MCF 10A (cell line): ENCODE measurements around the gene CAPS. TPM values are rescaled to one million over a fixed set of nuclear protein-coding genes. Genes with fewer than 3 reads are reported as not detected.

Source experiments
- BruUV-seq: library from RNA; stranded (reverse); fragments of 400-500 nt; replicated peaks from 2 replicates; lab custom pipeline; 2021; lab: Mats Ljungman, UMichigan
- CTCF ChIA-PET: fragments of 300-600 bp; sonication (Branson Sonifier 250); formaldehyde crosslinking; extraction: SDS; loops from one replicate; lab custom pipeline; 2021; ENCODE audit warnings: antibody characterized with exemption, inconsistent platforms; lab: Yijun Ruan, JAX
- POLR2A ChIA-PET: fragments of 300-600, 350-650 bp; sonication (Branson Sonifier 250); formaldehyde crosslinking; extraction: SDS; loops from one replicate; lab custom pipeline; 2020; ENCODE audit warnings: antibody characterized with exemption, inconsistent platforms; lab: Yijun Ruan, JAX
- DNase-seq: peaks from one replicate; pipeline ENCODE4 v3.0.0-alpha.2; 2018; ENCODE audit not compliant: unreplicated experiment
- H3K27ac Mint-ChIP-seq: one replicate; pipeline ENCODE4 v1.8.0; 2022; ENCODE audit warnings: mild to moderate bottlenecking, low read depth, mixed read lengths; ENCODE audit not compliant: unreplicated experiment
- H3K27me3 Mint-ChIP-seq: one replicate; pipeline ENCODE4 v1.8.0; 2022; ENCODE audit warnings: mixed read lengths; ENCODE audit not compliant: insufficient read depth, unreplicated experiment
- H3K36me3 Mint-ChIP-seq: one replicate; pipeline ENCODE4 v1.8.0; 2022; ENCODE audit warnings: mild to moderate bottlenecking, moderate library complexity, mixed read lengths; ENCODE audit not compliant: insufficient read depth, unreplicated experiment
- H3K4me1 Mint-ChIP-seq: one replicate; pipeline ENCODE4 v1.8.0; 2022; ENCODE audit warnings: mixed read lengths; ENCODE audit not compliant: insufficient read depth, unreplicated experiment
- H3K4me3 Mint-ChIP-seq: one replicate; pipeline ENCODE4 v1.8.0; 2022; ENCODE audit warnings: mild to moderate bottlenecking, moderate library complexity, mixed read lengths; ENCODE audit not compliant: unreplicated experiment
- H3K9me3 Mint-ChIP-seq: one replicate; pipeline ENCODE4 v1.8.0; 2022; ENCODE audit warnings: mixed read lengths; ENCODE audit not compliant: unreplicated experiment
- intact Hi-C: fragments of 100-400 bp; cut with micrococcal nuclease; formaldehyde crosslinking; loops from 2 replicates; pipeline ENCODE4 v1.14.1; 2022
- total RNA-seq: library from RNA; stranded (reverse); gene quantifications from 2 replicates; pipeline ENCODE4 v1.2.3, GENCODE V29; 2022
- TF ChIP-seq, protein P1 (sequence below): fragments of 200-600 bp; IDR thresholded peaks from one replicate; pipeline ENCODE4 v1.8.0; 2022; ENCODE audit warnings: antibody characterized with exemption, mild to moderate bottlenecking; ENCODE audit not compliant: unreplicated experiment

The CAPS gene
- total RNA-seq, 1 experiment from 2014 or later = 7.3 TPM

- Mint-ChIP-seq H3K9me3 (no peaks in the 10 kb centered on the region), H3K27me3 (no peaks in the 10 kb centered on the region), H3K27ac (no peak overlapping the region), H3K36me3 (peaks cover 10% of the 10 kb centered on the region), H3K4me3 (no peak overlapping the region), H3K4me1 (peaks cover 34% of the 10 kb centered on the region)
- no peak for DNase-seq
- TF ChIP-seq, protein P1, sequence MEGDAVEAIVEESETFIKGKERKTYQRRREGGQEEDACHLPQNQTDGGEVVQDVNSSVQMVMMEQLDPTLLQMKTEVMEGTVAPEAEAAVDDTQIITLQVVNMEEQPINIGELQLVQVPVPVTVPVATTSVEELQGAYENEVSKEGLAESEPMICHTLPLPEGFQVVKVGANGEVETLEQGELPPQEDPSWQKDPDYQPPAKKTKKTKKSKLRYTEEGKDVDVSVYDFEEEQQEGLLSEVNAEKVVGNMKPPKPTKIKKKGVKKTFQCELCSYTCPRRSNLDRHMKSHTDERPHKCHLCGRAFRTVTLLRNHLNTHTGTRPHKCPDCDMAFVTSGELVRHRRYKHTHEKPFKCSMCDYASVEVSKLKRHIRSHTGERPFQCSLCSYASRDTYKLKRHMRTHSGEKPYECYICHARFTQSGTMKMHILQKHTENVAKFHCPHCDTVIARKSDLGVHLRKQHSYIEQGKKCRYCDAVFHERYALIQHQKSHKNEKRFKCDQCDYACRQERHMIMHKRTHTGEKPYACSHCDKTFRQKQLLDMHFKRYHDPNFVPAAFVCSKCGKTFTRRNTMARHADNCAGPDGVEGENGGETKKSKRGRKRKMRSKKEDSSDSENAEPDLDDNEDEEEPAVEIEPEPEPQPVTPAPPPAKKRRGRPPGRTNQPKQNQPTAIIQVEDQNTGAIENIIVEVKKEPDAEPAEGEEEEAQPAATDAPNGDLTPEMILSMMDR = no peak
- ChIA-PET POLR2A (interaction anchor here (0.6 to 1.1 kb wide), 2 partner anchors 9 to 11 kb away, joined by 3 read pairs; no protein-coding TSS in a partner anchor), CTCF (interaction anchor here (5.1 kb wide), 1 partner anchor 11 kb away, joined by 48 read pairs; no protein-coding TSS in a partner anchor)
- intact Hi-C loops = no loop called here
- no TSS peak for BruUV-seq
These were observed 42.7 kb downstream of the CAPS start for GRCh38 chr19:5956728-5957127.

DNA sequence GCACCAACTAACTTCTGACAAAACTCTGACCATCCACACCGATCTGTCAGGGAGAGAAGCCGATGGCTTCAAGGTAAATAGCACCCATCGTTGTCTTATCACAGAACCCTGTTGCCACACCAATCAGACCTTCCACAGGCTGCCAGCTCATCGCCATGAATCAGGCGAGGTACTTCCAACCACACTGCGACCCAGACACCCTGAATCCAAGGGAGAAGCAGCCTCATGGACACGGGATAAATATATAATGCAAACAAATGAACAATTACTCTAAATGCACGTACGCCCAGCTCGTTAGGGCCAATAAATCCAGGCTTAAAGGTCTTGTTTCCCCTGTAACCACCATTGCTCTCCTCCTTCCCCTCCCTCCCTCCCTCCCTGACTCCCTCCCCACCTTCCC lies 43.1 kb downstream of the CAPS start:
- Mint-ChIP-seq H3K4me1 (peaks cover 38% of the 10 kb centered on the region), H3K27me3 (no peaks in the 10 kb centered on the region), H3K27ac (no peak overlapping the region), H3K36me3 (peaks cover 6% of the 10 kb centered on the region), H3K4me3 (no peak overlapping the region), H3K9me3 (no peaks in the 10 kb centered on the region)
- BruUV-seq = no TSS peak
- CTCF ChIA-PET = interaction anchor here (5.1 kb wide), 1 partner anchor 10 kb away, joined by 48 read pairs; no protein-coding TSS in a partner anchor
- POLR2A ChIA-PET = interaction anchor here (0.6 kb wide), 1 partner anchor 10 kb away, joined by 3 read pairs; no protein-coding TSS in a partner anchor
- DNase-seq = no peak
- intact Hi-C loops = no loop called here
- TF ChIP-seq, protein P1 = no peak

DNA sequence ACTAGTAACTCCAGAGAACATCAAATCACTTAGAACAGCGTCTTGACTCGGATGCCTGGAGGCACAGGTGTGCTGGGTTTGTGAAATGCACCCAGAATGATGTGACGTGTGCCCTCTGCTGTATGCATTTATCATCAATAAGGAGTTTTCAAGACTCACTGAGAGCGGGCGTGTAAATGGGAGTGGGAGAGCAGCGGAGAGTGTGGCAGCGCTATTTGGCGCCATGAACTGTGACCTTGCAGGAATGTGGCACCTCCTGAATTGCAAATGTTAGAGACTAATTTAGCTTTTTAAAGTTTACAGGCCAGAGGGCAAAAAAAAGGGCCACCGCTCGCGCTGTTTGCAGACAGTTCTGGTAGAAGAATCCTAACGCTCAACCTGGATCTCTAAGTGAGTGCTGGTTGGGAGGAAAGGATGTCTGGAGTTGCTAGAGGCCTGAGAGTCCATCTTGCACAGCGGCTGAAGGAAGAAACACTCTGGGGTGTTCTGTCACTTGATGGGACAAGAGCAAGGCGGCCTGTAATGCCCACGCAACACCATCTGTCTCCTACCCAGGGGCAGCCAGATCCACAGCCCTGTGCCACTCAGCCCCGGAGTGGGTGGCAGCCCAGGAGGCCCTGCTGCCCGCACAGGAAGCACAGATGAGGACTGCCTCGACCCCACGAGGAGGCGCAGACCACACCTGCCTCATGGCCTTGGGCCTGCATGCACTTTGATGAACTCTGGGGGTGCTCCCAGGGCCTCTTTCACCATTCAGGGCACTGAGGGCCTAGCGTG lies 44.2 kb downstream of the CAPS start:
- H3K4me1 Mint-ChIP-seq = peaks cover 37% of the 10 kb centered on the region
- H3K27ac Mint-ChIP-seq = no peak overlapping the region
- no peaks in the 10 kb centered on the region for H3K36me3 Mint-ChIP-seq
- no TSS peak for BruUV-seq
- no peaks in the 10 kb centered on the region for H3K9me3 Mint-ChIP-seq
- CTCF ChIA-PET = interaction anchor here (5.1 kb wide), 1 partner anchor 9 kb away, joined by 48 read pairs; no protein-coding TSS in a partner anchor
- no peak overlapping the region for H3K4me3 Mint-ChIP-seq
- H3K27me3 Mint-ChIP-seq = no peaks in the 10 kb centered on the region
- POLR2A ChIA-PET = no interaction called here
- intact Hi-C loops = no loop called here
- TF ChIP-seq, protein P1 = no peak
- DNase-seq = no peak

- H3K27ac Mint-ChIP-seq = no peak overlapping the region
- BruUV-seq = no TSS peak
- ChIA-PET POLR2A (no interaction called here), CTCF (interaction anchor here (5.1 kb wide), 1 partner anchor 9 kb away, joined by 48 read pairs; no protein-coding TSS in a partner anchor)
- TF ChIP-seq, protein P1 = no peak
- no peaks in the 10 kb centered on the region for H3K9me3 Mint-ChIP-seq
- intact Hi-C loops = no loop called here
- no peak for DNase-seq
- H3K27me3 Mint-ChIP-seq = no peaks in the 10 kb centered on the region
- peaks cover 35% of the 10 kb centered on the region for H3K4me1 Mint-ChIP-seq
- no peak overlapping the region for H3K4me3 Mint-ChIP-seq
- no peaks in the 10 kb centered on the region for H3K36me3 Mint-ChIP-seq
These were observed 44.7 kb downstream of the CAPS start for GRCh38 chr19:5958851-5959122.
